Sigmoid colon (tissue), 7 donors: Measurements from ENCODE around the gene MMAA. TPM values are rescaled to one million over a fixed set of nuclear protein-coding genes. Genes with fewer than 3 reads are reported as not detected.

Source experiments
- DNase-seq: peaks from one replicate; pipeline ENCODE4 v3.0.0-alpha.2; 2019
- H3K27ac ChIP-seq, 4 donors: fragments of 200-600 bp; sonication (generic); one replicate each; pipeline ENCODE4 v1.5.1; 2016 to 2019; ENCODE audit warnings: mild to moderate bottlenecking in 1 of 4
- H3K27me3 ChIP-seq, 3 donors: fragments of 200-600 bp; sonication (generic); one replicate each; pipeline ENCODE4 v1.5.1; 2019; ENCODE audit warnings: mild to moderate bottlenecking in 1 of 3
- H3K36me3 ChIP-seq, 4 donors: fragments of 200-600 bp; sonication (generic); one replicate each; pipeline ENCODE4 v1.5.1; 2016 to 2019
- H3K4me1 ChIP-seq, 4 donors: fragments of 200-600 bp; sonication (generic); one replicate each; pipeline ENCODE4 v1.5.1; 2017 to 2019
- H3K4me3 ChIP-seq, 4 donors: fragments of 200-600 bp; sonication (generic); one replicate each; pipeline ENCODE4 v1.5.1; 2017 to 2019; ENCODE audit warnings: mild to moderate bottlenecking in 2 of 4, moderate library complexity in 1 of 4
- H3K9me3 ChIP-seq, 4 donors: fragments of 200-600 bp in 3 of 4; sonication (generic) in 3 of 4; one replicate each; pipeline versions ENCODE4 v1.5.1 to v1.6.1; 2013 to 2019
- EP300 ChIP-seq, 4 donors: sonication (generic); formaldehyde crosslinking; IDR thresholded peaks; one replicate each; pipeline ENCODE4 v1.6.1; 2017; ENCODE audit warnings: antibody characterized with exemption in 4 of 4
- POLR2A ChIP-seq, 2 donors: fragments of 450-650 bp; IDR thresholded peaks; one replicate each; pipeline ENCODE4 v1.6.1; 2016; ENCODE audit warnings: antibody characterized with exemption in 2 of 2, mild to moderate bottlenecking in 2 of 2, moderate library complexity in 2 of 2
- POLR2AphosphoS5 ChIP-seq, 4 donors: sonication (generic); formaldehyde crosslinking; IDR thresholded peaks; one replicate each; pipeline ENCODE4 v1.6.1; 2017; ENCODE audit warnings: antibody characterized with exemption in 4 of 4
- WGBS, 2 donors: extraction: QIAGEN DNeasy Blood & Tissue Kit; methylation state at CpG; one replicate each; pipeline ENCODE4 v1.1.7; 2013; 5-methylcytosine and 5-hydroxymethylcytosine counted together
- intact Hi-C: fragments of 100-400 bp; cut with DNase I; formaldehyde crosslinking; loops from one replicate; pipeline ENCODE4 v1.15.1; 2023
- polyA plus RNA-seq, 3 donors: library from polyadenylated mRNA; stranded (reverse); fragments of 200-250 nt; gene quantifications; one replicate each; pipeline ENCODE4 v1.2.3, GENCODE V29; 2013
- total RNA-seq, 4 donors: library from RNA; depleted of rRNA; stranded (reverse); fragments of >200 nt; gene quantifications; one replicate each; pipeline ENCODE4 v1.1.0, GENCODE V29; 2016
- TF ChIP-seq, protein P1 (sequence below), 4 experiments: fragments of 450-650 bp in 3 of 4; fragments of 200-600 bp in 1 of 4; IDR thresholded peaks; one replicate each; pipeline ENCODE4 v1.5.1; 2016 to 2019; ENCODE audit warnings: antibody characterized with exemption in 4 of 4, mild to moderate bottlenecking in 3 of 4, moderate library complexity in 2 of 4
- donor health status: healthy with polysubstance abuse.
- donor health status: Bipolar disorder and iron deficiency.
- donor health status: healthy.

MMAA gene
- total and polyA plus RNA-seq, 7 donors = 2.5 to 12.3 (median 6.6) TPM

DNA sequence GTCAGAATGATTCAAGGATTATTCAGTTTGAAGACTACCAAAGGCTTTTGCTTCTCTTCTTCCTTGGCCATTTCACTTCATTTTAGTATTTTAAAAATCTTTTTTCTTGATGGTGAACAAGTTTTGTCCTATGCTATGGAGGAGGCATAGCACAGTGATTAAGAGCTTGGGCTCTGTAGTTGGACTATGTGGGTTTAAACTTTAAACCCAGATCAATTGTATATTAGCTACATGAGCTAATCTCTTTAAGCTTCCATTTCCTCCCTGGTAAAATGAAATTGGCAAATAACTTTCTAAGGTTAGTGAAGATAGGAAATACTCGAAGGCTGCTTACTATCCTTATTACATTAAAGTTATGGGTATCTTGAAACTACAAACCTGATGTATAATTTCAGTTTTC, 37.0 kb downstream of the MMAA start:
- no peaks in the 10 kb centered on the region for H3K9me3 ChIP-seq
- H3K36me3 ChIP-seq = peaks cover 0 to 39% (median 7%) of the 10 kb centered on the region in 4 donors
- H3K27me3 ChIP-seq = no peaks in the 10 kb centered on the region
- no peak overlapping the region for H3K27ac ChIP-seq
- DNase-seq = no peak
- 97 to 98% methylated on average over 1 of the region's 1 CpG for WGBS, 2 donors
- intact Hi-C loops = no loop called here
- no peak overlapping the region for H3K4me3 ChIP-seq
- no peak for TF ChIP-seq EP300 (IDR thresholded peaks at IDR 0.05)
- no peak for TF ChIP-seq POLR2A (IDR thresholded peaks at IDR 0.05)
- TF ChIP-seq, protein P1, sequence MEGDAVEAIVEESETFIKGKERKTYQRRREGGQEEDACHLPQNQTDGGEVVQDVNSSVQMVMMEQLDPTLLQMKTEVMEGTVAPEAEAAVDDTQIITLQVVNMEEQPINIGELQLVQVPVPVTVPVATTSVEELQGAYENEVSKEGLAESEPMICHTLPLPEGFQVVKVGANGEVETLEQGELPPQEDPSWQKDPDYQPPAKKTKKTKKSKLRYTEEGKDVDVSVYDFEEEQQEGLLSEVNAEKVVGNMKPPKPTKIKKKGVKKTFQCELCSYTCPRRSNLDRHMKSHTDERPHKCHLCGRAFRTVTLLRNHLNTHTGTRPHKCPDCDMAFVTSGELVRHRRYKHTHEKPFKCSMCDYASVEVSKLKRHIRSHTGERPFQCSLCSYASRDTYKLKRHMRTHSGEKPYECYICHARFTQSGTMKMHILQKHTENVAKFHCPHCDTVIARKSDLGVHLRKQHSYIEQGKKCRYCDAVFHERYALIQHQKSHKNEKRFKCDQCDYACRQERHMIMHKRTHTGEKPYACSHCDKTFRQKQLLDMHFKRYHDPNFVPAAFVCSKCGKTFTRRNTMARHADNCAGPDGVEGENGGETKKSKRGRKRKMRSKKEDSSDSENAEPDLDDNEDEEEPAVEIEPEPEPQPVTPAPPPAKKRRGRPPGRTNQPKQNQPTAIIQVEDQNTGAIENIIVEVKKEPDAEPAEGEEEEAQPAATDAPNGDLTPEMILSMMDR (IDR thresholded peaks at IDR 0.05) = no peak
- no peak for TF ChIP-seq POLR2AphosphoS5 (IDR thresholded peaks at IDR 0.05)
- no peaks in the 10 kb centered on the region for H3K4me1 ChIP-seq

DNA sequence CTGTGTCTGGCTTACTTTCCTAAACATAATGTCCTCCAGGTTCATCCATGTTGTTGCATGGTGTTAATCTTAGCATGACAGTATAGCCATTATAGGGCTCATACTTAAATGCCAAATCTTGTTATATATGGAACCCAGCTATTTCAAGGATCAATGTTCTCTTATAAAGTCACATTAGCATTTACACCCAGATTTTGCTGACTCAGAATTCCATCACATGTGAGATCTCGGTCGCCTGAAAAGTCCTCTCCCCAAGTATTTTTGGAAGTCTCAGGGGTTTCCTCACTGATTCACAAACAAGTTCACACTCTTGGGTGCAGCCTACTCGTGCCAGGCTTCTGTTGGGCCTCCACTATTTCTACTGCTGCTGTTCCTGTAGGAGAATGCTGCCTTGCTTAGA, 40.9 kb downstream of the MMAA start:
- WGBS, 2 donors = 95 to 96% methylated on average over 3 of the region's 3 CpGs
- DNase-seq = no peak
- Histone ChIP-seq H3K27me3 (no peaks in the 10 kb centered on the region), H3K9me3 (peaks cover 0 to 5% (median 0%) of the 10 kb centered on the region in 4 donors), H3K4me3 (no peak overlapping the region), H3K4me1 (no peaks in the 10 kb centered on the region), H3K36me3 (peaks cover 0 to 19% (median 5%) of the 10 kb centered on the region in 4 donors), H3K27ac (no peak overlapping the region)
- TF ChIP-seq, protein P1 (IDR thresholded peaks at IDR 0.05) = no peak
- TF ChIP-seq POLR2A (IDR thresholded peaks at IDR 0.05) = no peak
- no peak for TF ChIP-seq EP300 (IDR thresholded peaks at IDR 0.05)
- TF ChIP-seq POLR2AphosphoS5 (IDR thresholded peaks at IDR 0.05) = no peak
- intact Hi-C loops = no loop called here

DNA sequence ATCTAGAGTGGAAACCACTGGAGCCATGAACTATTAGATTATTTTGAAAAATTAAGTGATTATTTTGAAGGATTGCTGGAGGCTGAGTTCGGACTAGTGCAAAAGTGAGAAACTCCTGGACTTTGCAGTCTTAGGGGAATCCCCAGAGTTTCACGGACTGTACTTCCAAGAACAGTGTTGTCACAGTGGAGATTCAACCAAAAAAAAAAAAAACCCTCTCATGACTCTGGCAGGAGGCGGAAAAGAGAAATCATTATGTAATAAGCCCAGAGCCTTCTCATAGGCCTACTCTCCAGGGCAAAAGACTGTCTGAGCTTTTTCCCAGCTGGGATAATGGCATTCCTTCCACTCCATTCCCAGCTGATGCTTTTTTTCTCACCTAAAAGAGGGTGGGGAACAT, 44.0 kb downstream of the MMAA start:
- H3K27ac ChIP-seq = no peak overlapping the region
- no peaks in the 10 kb centered on the region for H3K36me3 ChIP-seq
- TF ChIP-seq POLR2A (IDR thresholded peaks at IDR 0.05) (no peak), EP300 (IDR thresholded peaks at IDR 0.05) (no peak), POLR2AphosphoS5 (IDR thresholded peaks at IDR 0.05) (no peak)
- TF ChIP-seq, protein P1 (IDR thresholded peaks at IDR 0.05) = no peak
- DNase-seq = no peak
- intact Hi-C loops = no loop called here
- 83 to 95% methylated on average over 3 of the region's 3 CpGs for WGBS, 2 donors
- H3K4me1 ChIP-seq = no peaks in the 10 kb centered on the region
- no peak overlapping the region for H3K4me3 ChIP-seq
- no peaks in the 10 kb centered on the region for H3K27me3 ChIP-seq
- H3K9me3 ChIP-seq = peaks cover 0 to 5% (median 0%) of the 10 kb centered on the region in 4 donors

DNA sequence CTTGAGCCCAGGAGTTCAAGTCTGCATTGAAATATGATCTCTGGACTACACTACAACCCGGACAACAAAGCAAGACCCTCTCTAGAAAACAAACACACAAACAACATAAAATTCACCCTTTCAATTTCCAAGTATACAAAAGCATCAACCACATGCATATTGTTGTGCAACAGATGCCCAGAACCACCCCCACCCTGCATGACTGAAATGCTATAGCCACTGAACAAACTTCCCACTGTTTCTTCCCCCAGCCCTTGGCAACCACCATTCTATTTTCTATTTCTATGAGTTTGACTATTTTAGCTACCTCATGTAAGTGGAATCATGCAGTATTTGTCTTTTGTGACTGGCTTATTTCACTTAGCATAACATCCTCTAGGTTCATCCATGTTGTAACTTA, 46.6 kb downstream of the MMAA start:
- DNase-seq = no peak
- Histone ChIP-seq H3K9me3 (peaks cover 0 to 5% (median 0%) of the 10 kb centered on the region in 4 donors), H3K36me3 (no peaks in the 10 kb centered on the region), H3K4me3 (no peak overlapping the region), H3K27ac (no peak overlapping the region), H3K27me3 (no peaks in the 10 kb centered on the region), H3K4me1 (no peaks in the 10 kb centered on the region)
- intact Hi-C loops = no loop called here
- no peak for TF ChIP-seq POLR2A (IDR thresholded peaks at IDR 0.05)
- no peak for TF ChIP-seq POLR2AphosphoS5 (IDR thresholded peaks at IDR 0.05)
- TF ChIP-seq, protein P1 (IDR thresholded peaks at IDR 0.05) = no peak
- no peak for TF ChIP-seq EP300 (IDR thresholded peaks at IDR 0.05)
- 80 to 94% methylated on average over 1 of the region's 1 CpG for WGBS, 2 donors

DNA sequence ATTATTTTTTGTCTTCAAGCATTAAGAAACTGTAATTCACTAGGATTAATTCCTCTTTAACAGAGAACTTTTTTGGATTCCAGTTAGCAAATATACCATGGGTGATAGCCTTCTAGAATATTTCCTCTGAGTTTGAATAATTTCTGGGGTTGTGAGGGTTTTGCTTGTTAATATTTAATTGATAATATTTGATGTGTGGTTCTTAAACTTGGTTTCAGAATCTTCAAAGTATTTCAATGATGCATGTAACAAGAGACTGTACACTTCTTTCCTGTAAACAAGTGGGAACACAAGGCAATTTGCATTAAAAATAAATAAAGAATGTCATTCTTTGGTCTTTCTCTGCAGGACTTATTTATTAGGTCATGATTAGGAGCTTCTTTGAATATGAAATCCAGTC, 51.2 kb downstream of the MMAA start:
- intact Hi-C loops = no loop called here
- DNase-seq = no peak
- Histone ChIP-seq H3K4me1 (no peaks in the 10 kb centered on the region), H3K4me3 (no peak overlapping the region), H3K9me3 (no peaks in the 10 kb centered on the region), H3K27ac (no peak overlapping the region), H3K36me3 (no peaks in the 10 kb centered on the region), H3K27me3 (no peaks in the 10 kb centered on the region)
- TF ChIP-seq POLR2AphosphoS5 (IDR thresholded peaks at IDR 0.05) = no peak
- TF ChIP-seq POLR2A (IDR thresholded peaks at IDR 0.05) = no peak
- TF ChIP-seq, protein P1 (IDR thresholded peaks at IDR 0.05) = no peak
- no peak for TF ChIP-seq EP300 (IDR thresholded peaks at IDR 0.05)
